ENCODE measurements around the gene JAZF1. TPM values are rescaled to one million over a fixed set of nuclear protein-coding genes. Genes with fewer than 3 reads are reported as not detected.

JAZF1 gene
- total RNA-seq, 1 experiment from 2014 or later: 9.1 TPM

GRCh38 chr7:27876756-27877155, 303.8 kb downstream of the JAZF1 start:
- no peak overlapping the region for H3K4ac ChIP-seq (ENCODE audit: low read depth, low read length)
- no peaks in the 10 kb centered on the region for H3K27me3 Mint-ChIP-seq (ENCODE audit: low read depth)
- H2BK20ac ChIP-seq (ENCODE audit: low read depth, low read length, poor library complexity, severe bottlenecking): no peak overlapping the region

More at GRCh38 chr7:27876756-27877155, 303.8 kb downstream of the JAZF1 start:
- Histone ChIP-seq H3K9me3 (ENCODE audit: control insufficient read depth, low read depth, low read length) (no peaks in the 10 kb centered on the region), H2AFZ (ENCODE audit: low read length) (no peak overlapping the region), H4K8ac (replicated peaks; ENCODE audit: insufficient read length, low read depth, low read length) (no peak overlapping the region), H3K56ac (ENCODE audit: insufficient read length, low read depth, low read length) (no peak overlapping the region), H3T11ph (ENCODE audit: low read length) (no peak overlapping the region), H4K91ac (ENCODE audit: insufficient read length, low read depth, low read length) (no peak overlapping the region), H3K18ac (ENCODE audit: insufficient read length, low read depth, low read length) (no peak overlapping the region), H3K4me2 (ENCODE audit: insufficient read depth, insufficient read length, low read length) (no peak overlapping the region), H3K9ac (ENCODE audit: extremely low read depth, insufficient read length, low read length) (no peak overlapping the region), H2BK120ac (ENCODE audit: low read depth, low read length, poor library complexity, severe bottlenecking) (no peak overlapping the region), H3K4me1 (ENCODE audit: insufficient read depth, low read length) (0 out of 2 replicates have a peak, but pooled peaks cover 3% of the 10 kb centered on the region), H3K14ac (ENCODE audit: insufficient read depth, low read length) (no peak overlapping the region), H2AK5ac (ENCODE audit: insufficient read length, low read length) (no peak overlapping the region), H2BK15ac (ENCODE audit: low read depth, low read length) (no peak overlapping the region), H3K23me2 (ENCODE audit: insufficient read length, low read depth, low read length, poor library complexity, severe bottlenecking) (no peaks in the 10 kb centered on the region), H3K27ac (ENCODE audit: insufficient read length, low read depth, low read length) (no peak overlapping the region), H4K20me1 (ENCODE audit: control insufficient read depth, insufficient read depth, insufficient read length) (no peaks in the 10 kb centered on the region), H3K79me2 (ENCODE audit: insufficient read depth, low read length) (no peaks in the 10 kb centered on the region), H3K23ac (ENCODE audit: insufficient read length, low read depth, low read length) (no peak overlapping the region), H2BK5ac (ENCODE audit: insufficient read length, low read length) (no peak overlapping the region), H4K5ac (ENCODE audit: insufficient read length, low read depth, low read length) (no peak overlapping the region), H3K27me3 (ENCODE audit: insufficient read depth, low read length) (no peaks in the 10 kb centered on the region), H3K79me1 (ENCODE audit: insufficient read depth, low read depth, low read length, poor library complexity, severe bottlenecking) (no peaks in the 10 kb centered on the region), H2BK12ac (ENCODE audit: insufficient read length, low read depth, low read length) (no peak overlapping the region)
- WGBS (ENCODE audit: extremely low coverage, insufficient read length, low lambda C conversion rate): no CpG with 5 or more reads among the region's 8 CpGs
- no peak for DNase-seq
- Mint-ChIP-seq H3K4me1 (peaks cover 16 to 18% of the 10 kb centered on the region in 2 experiments), H3K27ac (peak overlapping the region in 1 of 3 experiments; percentile 66; a peak in 1 of 7 replicates), H3K36me3 (ENCODE audit: insufficient read depth in 1 of 3, low read depth in 3 of 3) (no peaks in the 10 kb centered on the region; a peak in 1 of 7 replicates), H3K9me3 (no peaks in the 10 kb centered on the region), H3K4me3 (no peak overlapping the region)
- no peak for TF ChIP-seq CTCF (conservative IDR thresholded peaks at IDR 0.05)
